ENCODE measurements around the gene DOCK6. TPM values are rescaled to one million over a fixed set of nuclear protein-coding genes. Genes with fewer than 3 reads are reported as not detected.

Gene DOCK6
- total RNA-seq, 1 donor from 2014 or later, result 65.8 TPM

- intact Hi-C loops (cut with DNase I), result no loop called here
- Histone ChIP-seq H3K9me3 (peaks cover 3% of the 10 kb centered on the region), H3K27me3 (no peaks in the 10 kb centered on the region), H3K27ac (no peak overlapping the region), H3K4me3 (no peak overlapping the region), H3K36me3 (peaks cover 0 to 35% of the 10 kb centered on the region in 2 donors), H3K4me1 (no peaks in the 10 kb centered on the region)
- DNase-seq (ENCODE audit: extremely low spot score in 2 of 2), result no peak
- no peak for TF ChIP-seq POLR2AphosphoS5 (IDR thresholded peaks at IDR 0.05; ENCODE audit: insufficient read depth in 1 of 2, low read depth in 1 of 2)
- no peak for TF ChIP-seq POLR2A (IDR thresholded peaks at IDR 0.05)
- TF ChIP-seq CTCF (IDR thresholded peaks at IDR 0.05), result no peak
Measured at GRCh38 chr19:11234486-11235075, 27.7 kb downstream of the DOCK6 start.

DNA sequence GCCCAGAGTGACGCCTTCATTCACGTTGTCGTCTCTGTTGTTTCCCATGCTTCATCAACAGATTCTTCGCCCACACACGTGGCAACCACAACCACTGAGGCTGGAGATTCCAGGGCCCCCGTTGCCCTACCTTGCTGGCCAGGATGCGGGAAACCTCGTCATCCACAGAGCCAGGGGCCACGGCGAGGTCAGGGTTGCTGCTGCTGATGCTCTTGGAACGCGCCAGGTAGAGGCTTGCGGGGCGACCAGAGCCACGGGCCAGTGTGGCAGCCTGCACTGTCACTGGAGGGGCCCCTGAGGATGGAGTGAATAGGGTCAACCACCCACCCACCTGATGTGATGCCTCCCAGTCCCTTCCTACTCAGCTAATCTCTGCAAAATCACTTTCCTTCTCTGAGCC lies 29.3 kb downstream of the DOCK6 start:
- peaks cover 0 to 23% of the 10 kb centered on the region in 2 donors for H3K36me3 ChIP-seq
- no peaks in the 10 kb centered on the region for H3K27me3 ChIP-seq

GRCh38 chr19:11232555-11232954 lies 29.8 kb downstream of the DOCK6 start:
- intact Hi-C loops (cut with DNase I), result no loop called here
- Histone ChIP-seq H3K9me3 (no peaks in the 10 kb centered on the region), H3K4me3 (no peak overlapping the region), H3K4me1 (no peaks in the 10 kb centered on the region), H3K27ac (no peak overlapping the region), H3K36me3 (peaks cover 0 to 23% of the 10 kb centered on the region in 2 donors), H3K27me3 (no peaks in the 10 kb centered on the region)
- no peak for TF ChIP-seq POLR2A (IDR thresholded peaks at IDR 0.05)
- no peak for DNase-seq (ENCODE audit: extremely low spot score in 2 of 2)

More for the DNA sequence above, 29.3 kb downstream of the DOCK6 start:
- intact Hi-C loops (cut with DNase I), result no loop called here
- H3K9me3 ChIP-seq, result no peaks in the 10 kb centered on the region
- TF ChIP-seq POLR2AphosphoS5 (IDR thresholded peaks at IDR 0.05; ENCODE audit: insufficient read depth in 1 of 2, low read depth in 1 of 2) (no peak), POLR2A (IDR thresholded peaks at IDR 0.05) (no peak), CTCF (IDR thresholded peaks at IDR 0.05) (no peak)
- H3K4me3 ChIP-seq, result no peak overlapping the region
- H3K4me1 ChIP-seq, result no peaks in the 10 kb centered on the region
- DNase-seq (ENCODE audit: extremely low spot score in 2 of 2), result no peak
- H3K27ac ChIP-seq, result no peak overlapping the region

DNA sequence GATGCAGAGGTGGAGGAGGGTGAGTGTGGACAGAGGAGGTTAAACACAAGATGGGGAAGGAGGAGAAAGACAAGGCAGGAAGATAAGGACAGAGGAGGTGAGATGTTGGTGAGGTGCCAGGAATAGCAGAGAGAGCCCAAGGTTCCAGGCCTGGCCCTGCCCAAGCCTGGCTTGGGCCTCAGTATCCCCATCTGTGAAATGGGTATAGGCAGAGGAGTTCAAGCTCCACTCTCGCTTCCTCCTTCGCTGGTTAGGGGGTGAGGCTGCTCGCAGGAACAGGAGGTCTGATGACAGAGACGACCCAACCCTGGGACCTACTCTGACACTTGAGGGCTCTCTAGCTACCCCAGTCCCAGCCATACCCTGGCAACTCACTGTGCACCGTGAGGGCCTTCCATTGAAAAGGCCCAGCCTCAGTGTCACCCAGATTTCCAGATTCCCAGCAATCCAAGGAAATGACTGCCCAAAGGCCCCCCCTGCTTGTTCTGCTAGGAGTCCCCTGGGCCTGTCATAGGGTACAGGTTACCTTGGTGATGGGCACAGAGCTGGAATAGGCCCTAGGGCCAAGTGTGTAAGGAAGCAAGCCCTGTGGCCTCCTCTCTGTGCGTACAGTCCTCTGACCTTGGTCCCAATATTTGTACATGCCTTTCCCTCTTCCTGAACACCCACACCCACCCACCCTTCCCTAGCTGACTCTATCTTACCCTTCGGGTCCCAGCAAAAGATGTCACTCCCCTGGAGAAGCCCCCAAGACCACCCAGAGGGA lies 31.5 kb downstream of the DOCK6 start:
- no peak overlapping the region for H3K4me3 ChIP-seq
- no peak overlapping the region for H3K27ac ChIP-seq
- H3K27me3 ChIP-seq, result no peaks in the 10 kb centered on the region
- H3K9me3 ChIP-seq, result no peaks in the 10 kb centered on the region
- no peak for DNase-seq (ENCODE audit: extremely low spot score in 2 of 2)
- no peaks in the 10 kb centered on the region for H3K4me1 ChIP-seq
- H3K36me3 ChIP-seq, result peaks cover 0 to 28% of the 10 kb centered on the region in 2 donors
- intact Hi-C loops (cut with DNase I), result no loop called here
- TF ChIP-seq POLR2AphosphoS5 (IDR thresholded peaks at IDR 0.05; ENCODE audit: insufficient read depth in 1 of 2, low read depth in 1 of 2), result no peak
- TF ChIP-seq POLR2A (IDR thresholded peaks at IDR 0.05), result no peak
- TF ChIP-seq CTCF (IDR thresholded peaks at IDR 0.05), result no peak

DNA sequence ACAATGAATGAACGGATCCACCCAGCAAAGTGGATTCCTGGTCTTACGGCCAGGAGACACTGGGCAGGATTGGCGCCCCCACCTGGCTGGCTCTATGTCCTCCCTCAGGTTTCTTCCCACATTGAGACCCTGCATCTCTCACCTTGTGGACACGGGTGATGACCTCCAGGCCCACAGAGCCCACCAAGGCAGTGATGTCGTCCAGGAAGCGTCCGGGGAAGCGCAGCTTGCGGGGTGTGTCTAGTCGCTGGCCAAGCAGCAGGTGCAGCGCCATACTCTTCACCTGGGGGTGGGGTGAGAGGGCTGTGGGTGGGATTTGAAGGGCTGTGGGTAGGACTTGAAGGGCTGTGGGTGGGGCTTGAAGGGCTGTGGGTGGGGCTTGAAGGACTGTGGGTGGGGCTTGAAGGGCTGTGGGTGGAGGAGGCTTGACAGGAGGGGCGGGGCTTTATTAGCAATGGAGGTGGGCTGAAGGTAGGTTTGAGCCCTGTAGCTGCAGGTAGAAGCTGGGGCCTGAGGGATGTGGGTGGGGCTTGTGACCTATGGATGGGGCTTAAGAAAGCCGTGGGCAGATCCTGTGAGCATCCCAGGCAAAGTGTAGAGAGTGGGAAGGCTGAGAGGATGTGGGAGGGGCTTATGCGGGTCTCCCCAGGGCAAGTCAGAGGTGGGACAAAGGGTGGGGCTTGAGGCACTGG lies 35.0 kb downstream of the DOCK6 start:
- Histone ChIP-seq H3K27ac (no peak overlapping the region), H3K36me3 (peaks cover 0 to 29% of the 10 kb centered on the region in 2 donors)
- intact Hi-C loops (cut with DNase I), result no loop called here

More for the DNA sequence above, 35.0 kb downstream of the DOCK6 start:
- Histone ChIP-seq H3K9me3 (no peaks in the 10 kb centered on the region), H3K4me1 (no peaks in the 10 kb centered on the region), H3K27me3 (no peaks in the 10 kb centered on the region), H3K4me3 (no peak overlapping the region)
- TF ChIP-seq POLR2A (IDR thresholded peaks at IDR 0.05), result no peak
- TF ChIP-seq CTCF (IDR thresholded peaks at IDR 0.05), result no peak
- no peak for TF ChIP-seq POLR2AphosphoS5 (IDR thresholded peaks at IDR 0.05; ENCODE audit: insufficient read depth in 1 of 2, low read depth in 1 of 2)
- DNase-seq (ENCODE audit: extremely low spot score in 2 of 2), result no peak
